HG02970 (cell line): ENCODE results near the gene IKZF4.

Experiments used
- ATAC-seq: cut with Tn5 transposase; IDR thresholded peaks from one replicate; pipeline ENCODE4 v1.9.1; 2021; ENCODE audit warnings: mild to moderate bottlenecking, moderate library complexity, moderate number of reproducible peaks; ENCODE audit not compliant: unreplicated experiment, low FRiP score

IKZF4 gene

GRCh38 chr12:56080556-56081138 is 59.8 kb downstream of the IKZF4 start:
- ATAC-seq, result no peak

GRCh38 chr12:56081393-56082347 is 60.8 kb downstream of the IKZF4 start:
- no peak for ATAC-seq

- no peak for ATAC-seq
Measured at GRCh38 chr12:56082382-56082781, 61.5 kb downstream of the IKZF4 start.

DNA sequence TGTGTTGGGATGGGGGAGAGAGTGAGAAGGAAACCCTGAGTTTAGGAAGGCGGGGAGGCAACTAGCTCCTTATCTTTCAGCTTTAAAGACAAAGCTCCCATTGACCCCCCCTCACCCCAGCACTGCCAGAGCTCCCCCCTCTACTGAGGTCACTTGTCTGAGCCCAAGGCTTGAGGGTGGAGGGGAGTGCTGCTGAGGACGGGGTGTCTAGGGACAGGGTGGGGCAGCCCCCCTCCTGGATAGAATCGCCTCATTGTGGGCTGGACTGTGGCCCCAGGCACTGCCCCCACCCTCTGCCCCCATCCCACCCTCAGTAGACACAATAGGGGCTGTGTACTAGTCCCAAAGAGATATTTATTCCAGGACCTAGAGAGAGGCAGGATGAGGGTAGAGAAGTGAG is 62.1 kb downstream of the IKZF4 start:
- ATAC-seq, result no peak

GRCh38 chr12:56084958-56085543 is 64.2 kb downstream of the IKZF4 start:
- no peak for ATAC-seq

DNA sequence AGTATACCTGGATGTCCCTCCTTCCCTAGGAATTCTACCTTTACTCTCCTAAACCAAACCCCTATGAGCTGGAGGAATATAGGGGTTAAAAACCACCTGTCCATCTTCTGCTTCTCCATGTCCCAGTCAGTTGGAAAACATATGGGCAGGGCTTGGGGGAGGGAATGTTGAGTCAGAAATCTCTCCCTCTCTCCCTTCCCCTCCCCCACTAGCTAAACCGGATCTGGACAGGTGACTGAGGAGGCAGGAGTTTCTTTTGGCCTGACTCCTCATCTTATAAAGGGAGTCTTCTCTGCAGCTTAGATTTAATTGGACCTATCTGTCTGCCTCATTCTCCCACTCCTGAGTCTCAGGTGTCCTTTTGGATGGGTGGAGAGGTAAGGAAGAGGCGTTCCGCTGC is 65.3 kb downstream of the IKZF4 start:
- no peak for ATAC-seq

DNA sequence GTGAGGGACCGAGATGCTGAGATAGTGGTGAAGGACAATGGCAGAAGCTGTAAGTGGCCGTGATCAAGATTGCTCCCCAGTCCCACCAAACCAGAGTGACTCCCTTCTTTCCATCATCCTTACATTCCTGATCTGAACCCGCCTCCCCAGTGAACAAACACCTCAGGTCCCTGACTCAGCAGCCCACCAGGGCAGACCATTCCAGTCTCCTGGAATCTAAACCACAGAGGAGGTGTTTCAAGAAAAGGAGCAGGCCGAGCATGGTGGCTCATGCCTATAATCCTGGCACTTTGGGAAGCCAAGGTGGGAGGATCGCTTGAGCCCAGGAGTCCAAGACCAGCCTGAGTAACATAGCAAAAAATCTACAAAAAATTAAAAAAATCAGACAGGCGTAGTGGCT is 65.8 kb downstream of the IKZF4 start:
- ATAC-seq, result no peak

DNA sequence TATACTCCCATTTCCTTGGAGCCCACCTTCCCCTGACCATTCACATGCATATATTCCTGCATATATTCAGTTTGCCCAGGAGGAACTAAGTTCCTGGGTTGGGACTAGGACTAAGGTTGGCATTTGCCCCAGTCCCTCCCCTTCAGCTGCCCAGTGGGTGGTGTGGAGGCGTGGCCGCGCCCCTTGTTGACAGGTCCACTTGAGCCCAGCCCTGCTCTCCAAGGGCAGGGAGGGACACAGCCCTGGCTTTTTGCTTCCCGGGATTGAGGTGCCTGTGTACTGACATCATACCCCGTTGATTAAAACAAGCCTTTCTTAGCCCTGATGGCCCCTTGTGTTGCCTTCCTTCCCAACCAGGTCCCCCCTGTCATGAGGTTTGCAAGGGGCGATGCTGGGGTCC is 66.4 kb downstream of the IKZF4 start:
- ATAC-seq, result no peak
